GM19099 (cell line): ENCODE data around the gene CENPB.

Experiments
- POLR2A ChIP-seq: IDR thresholded peaks from 3 replicates; pipeline ENCODE4 v1.6.1; 2011; ENCODE audit warnings: low read depth; ENCODE audit not compliant: insufficient read length; ENCODE audit errors: extremely low read depth

The CENPB gene

GRCh38 chr20:3798908-3799248, 12.3 kb upstream of the CENPB start:
- no peak for TF ChIP-seq POLR2A

- TF ChIP-seq POLR2A = no peak
Observed at GRCh38 chr20:3798373-3798768, 11.8 kb upstream of the CENPB start.

GRCh38 chr20:3797592-3798372, 11.2 kb upstream of the CENPB start:
- peak; percentile 14 for TF ChIP-seq POLR2A

- TF ChIP-seq POLR2A = no peak
Observed at GRCh38 chr20:3797226-3797545, 10.6 kb upstream of the CENPB start.

- no peak for TF ChIP-seq POLR2A
Observed at GRCh38 chr20:3796477-3797225, 10.1 kb upstream of the CENPB start.

- peak; percentile 61 for TF ChIP-seq POLR2A
Observed at GRCh38 chr20:3795511-3796468, 9.2 kb upstream of the CENPB start, which contains the start of gene CDC25B. Gene CDC25B (plus strand): TSS chr20:3796310. CDS start chr20:3796532, 222 bp downstream.

GRCh38 chr20:3794701-3795420, 8.3 kb upstream of the CENPB start:
- TF ChIP-seq POLR2A = no peak

GRCh38 chr20:3788685-3789155, 2.2 kb upstream of the CENPB start:
- no peak for TF ChIP-seq POLR2A

GRCh38 chr20:3787324-3788014, 929 bp upstream of the CENPB start:
- TF ChIP-seq POLR2A = no peak

GRCh38 chr20:3786126-3786484, 435 bp downstream of the CENPB start:
- no peak for TF ChIP-seq POLR2A

GRCh38 chr20:3785240-3786125, 1.1 kb downstream of the CENPB start:
- TF ChIP-seq POLR2A = no peak

GRCh38 chr20:3784863-3785239, 1.7 kb downstream of the CENPB start:
- TF ChIP-seq POLR2A = no peak

- peak; percentile 15 for TF ChIP-seq POLR2A
Observed at GRCh38 chr20:3784216-3784853, 2.2 kb downstream of the CENPB start.

GRCh38 chr20:3783511-3784195, 2.9 kb downstream of the CENPB start:
- no peak for TF ChIP-seq POLR2A
